ENCODE data around the gene YES1.

DNA sequence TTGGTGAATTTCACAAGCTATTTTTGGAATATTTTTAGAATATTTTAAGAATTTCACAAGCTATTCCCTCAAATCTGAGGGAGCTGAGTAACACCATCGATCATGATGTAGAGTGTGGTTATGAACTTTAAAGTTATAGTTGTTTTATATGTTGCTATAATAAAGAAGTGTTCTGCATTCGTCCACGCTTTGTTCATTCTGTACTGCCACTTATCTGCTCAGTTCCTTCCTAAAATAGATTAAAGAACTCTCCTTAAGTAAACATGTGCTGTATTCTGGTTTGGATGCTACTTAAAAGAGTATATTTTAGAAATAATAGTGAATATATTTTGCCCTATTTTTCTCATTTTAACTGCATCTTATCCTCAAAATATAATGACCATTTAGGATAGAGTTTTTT is 138.7 kb downstream of the YES1 start:
- TF ChIP-seq, protein P1, sequence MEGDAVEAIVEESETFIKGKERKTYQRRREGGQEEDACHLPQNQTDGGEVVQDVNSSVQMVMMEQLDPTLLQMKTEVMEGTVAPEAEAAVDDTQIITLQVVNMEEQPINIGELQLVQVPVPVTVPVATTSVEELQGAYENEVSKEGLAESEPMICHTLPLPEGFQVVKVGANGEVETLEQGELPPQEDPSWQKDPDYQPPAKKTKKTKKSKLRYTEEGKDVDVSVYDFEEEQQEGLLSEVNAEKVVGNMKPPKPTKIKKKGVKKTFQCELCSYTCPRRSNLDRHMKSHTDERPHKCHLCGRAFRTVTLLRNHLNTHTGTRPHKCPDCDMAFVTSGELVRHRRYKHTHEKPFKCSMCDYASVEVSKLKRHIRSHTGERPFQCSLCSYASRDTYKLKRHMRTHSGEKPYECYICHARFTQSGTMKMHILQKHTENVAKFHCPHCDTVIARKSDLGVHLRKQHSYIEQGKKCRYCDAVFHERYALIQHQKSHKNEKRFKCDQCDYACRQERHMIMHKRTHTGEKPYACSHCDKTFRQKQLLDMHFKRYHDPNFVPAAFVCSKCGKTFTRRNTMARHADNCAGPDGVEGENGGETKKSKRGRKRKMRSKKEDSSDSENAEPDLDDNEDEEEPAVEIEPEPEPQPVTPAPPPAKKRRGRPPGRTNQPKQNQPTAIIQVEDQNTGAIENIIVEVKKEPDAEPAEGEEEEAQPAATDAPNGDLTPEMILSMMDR (IDR thresholded peaks at IDR 0.05; ENCODE audit: low read depth, low read length, missing input control) = no peak
- no peak for TF ChIP-seq RAD21 (IDR thresholded peaks at IDR 0.05)
- TF ChIP-seq, protein P2, sequence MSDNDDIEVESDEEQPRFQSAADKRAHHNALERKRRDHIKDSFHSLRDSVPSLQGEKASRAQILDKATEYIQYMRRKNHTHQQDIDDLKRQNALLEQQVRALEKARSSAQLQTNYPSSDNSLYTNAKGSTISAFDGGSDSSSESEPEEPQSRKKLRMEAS (IDR thresholded peaks at IDR 0.05) = no peak

Data from liver (tissue), 3 donors.